ENCODE measurements around the gene NR4A2.
"Not testable (repeated sequence)": the region's sequence is repeated elsewhere in the genome, so short reads cannot be mapped to it uniquely, and the experiment has no call there.

Gene NR4A2

DNA sequence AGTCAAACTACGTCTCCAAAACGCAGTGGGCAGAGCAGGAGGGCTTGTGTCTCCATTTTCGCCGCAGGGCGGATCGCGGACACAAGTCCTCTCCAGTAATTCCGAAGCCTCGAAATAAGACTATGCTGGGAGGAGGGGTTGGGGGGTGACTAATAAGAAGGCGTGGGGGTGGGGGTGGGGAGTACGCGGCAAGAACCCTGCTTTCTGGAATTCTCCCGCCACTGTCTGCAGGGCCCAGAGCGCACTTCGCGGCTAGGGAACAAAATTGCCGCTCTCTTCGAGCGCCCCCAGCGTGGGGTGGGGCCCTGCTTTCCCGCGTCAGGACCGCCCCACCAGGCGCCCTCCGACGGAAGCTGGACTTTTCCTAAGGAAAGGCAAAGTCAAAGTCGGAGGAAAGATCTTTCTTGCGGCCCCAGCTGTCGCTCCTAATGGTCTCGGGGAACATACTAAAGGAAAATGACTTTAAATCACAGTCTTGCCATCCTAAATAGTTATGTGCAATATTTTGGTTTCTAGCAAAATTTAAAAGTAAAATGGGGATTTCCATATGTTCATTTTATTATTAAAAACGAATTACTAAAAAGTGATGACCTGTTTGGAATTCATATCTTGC, 11.9 kb downstream of the NR4A2 start:
- DNase-seq: no peak

DNA sequence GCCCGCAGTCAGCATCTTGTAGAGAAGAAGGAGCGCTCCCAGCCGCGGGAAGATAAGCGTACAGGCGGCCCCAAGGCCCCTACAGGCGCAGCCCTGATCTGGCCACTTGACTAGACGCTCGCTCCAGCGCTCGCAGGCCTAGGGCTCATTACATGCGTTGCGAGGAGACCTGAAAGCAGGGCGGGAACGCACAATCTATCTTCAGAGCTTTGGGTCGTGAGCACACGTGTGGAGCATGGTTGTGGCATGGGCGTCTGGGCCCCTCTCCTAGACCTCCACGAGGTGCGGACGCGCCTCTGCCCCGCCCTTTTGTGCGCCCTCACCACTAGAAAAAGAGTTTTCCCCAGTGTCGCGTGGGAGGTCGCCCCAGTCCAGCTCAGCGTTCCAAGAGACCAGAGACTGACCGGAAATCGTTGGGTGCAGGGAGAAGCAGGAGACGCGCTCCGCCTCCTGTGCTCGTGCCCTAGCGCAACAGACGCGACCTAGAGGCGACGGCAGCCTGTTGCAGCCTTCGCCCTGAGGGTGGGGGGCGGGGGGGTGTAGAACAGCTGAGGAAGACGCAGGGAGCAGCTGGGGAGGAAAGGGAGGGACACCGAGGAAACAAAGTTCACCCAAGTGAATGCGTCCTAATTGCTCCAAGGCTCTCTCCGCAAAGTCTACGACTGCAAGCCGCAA, 12.6 kb downstream of the NR4A2 start:
- no peak for DNase-seq

DNA sequence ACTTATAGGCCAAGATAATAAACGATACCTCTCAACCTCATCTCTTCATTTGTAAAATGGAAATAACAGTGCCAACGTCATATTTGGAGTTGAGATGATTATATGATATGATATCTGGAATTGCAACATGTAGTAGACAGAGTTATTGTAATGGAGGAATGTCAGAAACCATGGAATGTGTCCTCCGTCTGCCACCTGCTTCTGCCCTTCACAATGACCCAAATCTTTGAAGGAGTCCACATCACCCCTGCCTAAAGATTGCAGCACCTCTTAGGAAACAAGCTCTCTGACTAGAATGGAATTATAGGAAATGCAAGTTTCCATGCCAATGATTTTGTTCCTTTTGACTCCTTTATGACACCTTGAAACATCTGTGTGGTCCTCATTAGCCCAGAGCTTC, 14.9 kb downstream of the NR4A2 start:
- no peak for DNase-seq

DNA sequence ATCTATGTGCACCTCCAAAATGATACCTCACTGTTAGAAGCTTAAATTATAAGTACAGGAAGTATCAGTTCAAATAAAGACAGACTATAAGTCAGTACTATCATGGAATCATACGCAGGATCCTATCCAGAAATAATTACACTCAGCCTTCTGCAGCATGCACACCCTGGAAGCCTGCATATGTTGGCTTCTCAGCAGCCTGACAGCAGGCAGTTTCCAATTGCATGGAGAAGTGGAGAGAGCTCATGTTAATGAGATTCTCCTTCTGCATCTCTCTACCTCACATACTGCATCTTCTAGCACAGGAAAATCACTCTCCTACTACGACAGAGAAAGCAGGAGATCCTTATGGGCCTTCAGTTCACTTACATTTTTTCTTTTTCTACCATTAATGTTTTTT, 20.5 kb downstream of the NR4A2 start:
- DNase-seq: no peak

DNA sequence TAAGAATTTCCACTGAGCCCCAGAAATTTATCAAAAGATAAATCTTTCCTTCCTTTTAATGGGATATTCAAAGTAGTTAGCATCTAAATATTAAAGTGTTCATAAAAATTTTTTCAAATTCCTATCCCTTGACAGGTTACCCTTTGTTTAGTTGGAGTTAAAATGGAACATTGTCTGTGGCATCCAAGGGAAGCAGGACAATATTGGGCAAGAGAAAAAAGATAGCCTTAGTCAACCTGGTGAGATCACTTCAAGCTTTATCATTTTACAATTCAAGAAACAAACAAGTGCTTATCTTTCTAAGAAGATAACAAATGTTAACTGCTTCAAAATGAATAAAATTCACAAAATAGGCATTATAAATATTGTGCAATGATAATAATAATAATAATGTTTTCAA, 21.7 kb downstream of the NR4A2 start:
- DNase-seq: no peak

DNA sequence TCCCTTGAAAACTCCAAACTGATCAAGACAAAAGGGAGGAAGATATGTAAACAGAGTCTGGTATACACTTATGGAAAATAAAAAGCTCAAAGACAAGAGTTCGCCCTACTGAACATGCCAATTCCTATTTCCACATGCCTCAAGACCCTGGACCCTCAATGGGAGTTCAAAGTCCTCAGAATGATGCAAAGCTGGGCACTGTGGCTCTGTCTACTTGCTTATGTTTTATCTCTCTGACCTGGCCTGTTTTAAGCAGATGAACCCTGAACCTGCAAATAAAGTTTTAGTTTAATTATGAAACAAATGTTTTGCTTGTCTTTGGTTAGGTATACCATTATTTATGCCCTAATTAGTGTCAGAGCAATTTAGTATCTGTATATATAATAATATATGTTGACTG, 22.6 kb downstream of the NR4A2 start:
- no peak for DNase-seq

DNA sequence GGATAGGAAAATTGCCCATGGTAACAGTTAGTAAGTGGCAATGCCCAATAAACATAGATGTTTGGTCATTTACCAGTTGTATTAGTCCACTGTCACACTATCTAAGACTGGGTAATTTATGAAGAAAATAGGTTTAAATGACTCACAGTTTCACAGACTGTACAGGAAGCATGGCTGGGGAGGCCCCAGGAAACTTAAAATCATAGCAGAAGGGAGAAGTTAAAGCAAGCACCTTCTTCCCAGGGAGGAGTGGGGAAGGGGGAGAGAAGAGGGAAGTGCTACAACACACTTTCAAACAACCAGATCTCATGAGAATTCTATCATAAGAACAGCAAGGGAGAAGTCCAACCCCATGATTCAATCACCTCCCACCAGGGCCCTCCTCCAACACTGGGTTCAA, 23.4 kb downstream of the NR4A2 start:
- no peak for DNase-seq

DNA sequence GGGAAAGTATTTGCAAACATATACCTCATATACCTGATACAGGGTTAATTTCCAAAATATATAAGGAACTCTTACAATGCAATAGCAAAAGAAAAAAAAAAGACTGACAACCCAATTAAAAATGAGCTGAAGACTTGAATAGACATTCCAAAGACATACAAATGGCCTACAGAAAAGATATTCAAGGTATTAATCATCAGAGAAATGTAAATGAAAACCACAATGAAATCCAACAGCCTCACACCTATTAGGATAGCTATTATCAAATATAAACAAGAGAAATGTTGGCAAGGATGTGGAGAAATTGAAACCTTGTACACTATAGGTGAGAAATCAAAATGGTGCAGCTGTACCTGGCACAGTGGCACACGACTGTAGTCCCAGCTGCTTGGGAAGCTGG, 25.7 kb downstream of the NR4A2 start:
- DNase-seq: no peak

DNA sequence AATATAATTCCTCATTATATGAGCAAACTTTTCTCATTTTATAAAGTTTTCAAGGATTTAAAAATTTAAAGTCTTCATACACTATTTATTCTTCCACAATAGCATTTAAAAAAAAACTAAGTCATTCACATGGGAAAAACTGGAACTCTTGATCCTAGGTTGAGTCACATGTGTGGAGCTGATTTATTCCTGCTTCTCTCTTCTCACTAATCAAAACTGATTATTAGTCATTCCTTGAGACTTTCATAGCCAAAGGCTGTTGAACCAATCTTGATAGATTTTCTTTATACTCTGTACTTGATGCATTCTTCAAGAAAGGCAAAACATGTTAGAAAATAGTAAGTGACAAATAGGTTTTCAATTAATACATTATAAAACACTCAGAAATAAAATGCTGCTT, 27.4 kb downstream of the NR4A2 start:
- no peak for DNase-seq

DNA sequence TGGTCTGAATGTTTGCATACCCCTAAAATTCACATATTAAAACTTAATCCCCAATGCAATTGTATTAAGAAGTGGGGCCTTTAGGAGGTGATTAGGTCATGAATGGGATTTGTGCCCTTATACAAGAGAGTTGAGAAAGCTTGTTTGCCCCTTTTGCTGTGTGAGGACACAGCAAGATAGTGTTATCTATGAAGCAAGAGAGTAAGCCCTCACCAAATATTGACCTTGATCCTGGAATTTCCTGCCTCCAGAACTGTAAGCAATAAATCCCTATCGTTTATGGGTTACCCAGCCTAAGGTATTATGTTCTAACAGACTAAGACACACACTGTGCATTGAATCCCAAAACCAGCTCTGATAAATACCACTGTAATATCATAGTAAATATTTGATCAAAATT, 32.2 kb downstream of the NR4A2 start:
- no peak for DNase-seq

DNA sequence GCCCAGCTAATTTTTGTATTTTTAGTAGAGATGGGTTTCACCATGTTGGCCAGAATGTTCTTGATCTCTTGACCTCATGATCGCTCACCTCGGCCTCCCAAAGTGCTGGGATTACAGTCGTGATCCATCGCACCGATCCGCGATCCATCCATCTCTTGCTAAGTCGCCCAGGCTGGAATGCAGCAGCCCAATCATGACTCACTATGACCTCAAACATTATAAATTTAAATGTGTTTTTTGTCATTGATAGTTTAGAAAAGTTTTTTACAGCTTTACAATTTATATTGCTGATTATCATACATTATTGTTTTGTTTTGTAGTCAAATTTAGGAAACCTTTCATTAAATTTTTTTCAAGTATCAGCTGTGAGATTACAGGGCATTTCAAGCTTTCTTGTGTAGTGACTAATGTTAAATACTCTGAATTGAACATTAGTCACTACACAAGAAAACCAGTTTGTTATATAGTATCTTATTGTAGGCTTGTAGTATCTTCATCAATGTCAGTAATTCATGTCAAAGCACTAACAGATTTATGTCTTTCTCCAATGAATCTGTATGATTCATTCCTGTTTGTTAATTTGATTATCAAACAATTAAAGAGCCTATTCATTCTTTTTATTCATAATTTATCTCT, 37.5 kb downstream of the NR4A2 start:
- no peak for DNase-seq

DNA sequence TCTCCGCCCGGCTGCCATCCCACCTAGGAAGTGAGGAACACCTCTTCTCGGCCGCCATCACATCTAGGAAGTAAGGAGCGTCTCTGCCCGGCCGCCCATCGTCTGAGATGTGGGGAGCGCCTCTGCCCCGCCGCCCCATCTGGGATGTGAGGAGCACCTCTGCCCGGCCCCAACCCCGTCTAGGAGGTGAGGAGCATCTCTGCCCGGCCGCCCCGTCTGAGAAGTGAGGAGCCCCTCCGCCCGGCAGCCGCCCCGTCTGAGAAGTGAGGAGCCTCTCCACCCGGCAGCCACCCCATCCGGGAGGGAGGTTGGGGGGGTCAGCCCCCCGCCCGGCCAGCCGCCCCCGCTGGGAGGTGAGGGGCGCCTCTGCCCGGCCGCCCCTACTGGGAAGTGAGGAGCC, 39.1 kb downstream of the NR4A2 start:
- DNase-seq: not testable (repeated sequence)

DNA sequence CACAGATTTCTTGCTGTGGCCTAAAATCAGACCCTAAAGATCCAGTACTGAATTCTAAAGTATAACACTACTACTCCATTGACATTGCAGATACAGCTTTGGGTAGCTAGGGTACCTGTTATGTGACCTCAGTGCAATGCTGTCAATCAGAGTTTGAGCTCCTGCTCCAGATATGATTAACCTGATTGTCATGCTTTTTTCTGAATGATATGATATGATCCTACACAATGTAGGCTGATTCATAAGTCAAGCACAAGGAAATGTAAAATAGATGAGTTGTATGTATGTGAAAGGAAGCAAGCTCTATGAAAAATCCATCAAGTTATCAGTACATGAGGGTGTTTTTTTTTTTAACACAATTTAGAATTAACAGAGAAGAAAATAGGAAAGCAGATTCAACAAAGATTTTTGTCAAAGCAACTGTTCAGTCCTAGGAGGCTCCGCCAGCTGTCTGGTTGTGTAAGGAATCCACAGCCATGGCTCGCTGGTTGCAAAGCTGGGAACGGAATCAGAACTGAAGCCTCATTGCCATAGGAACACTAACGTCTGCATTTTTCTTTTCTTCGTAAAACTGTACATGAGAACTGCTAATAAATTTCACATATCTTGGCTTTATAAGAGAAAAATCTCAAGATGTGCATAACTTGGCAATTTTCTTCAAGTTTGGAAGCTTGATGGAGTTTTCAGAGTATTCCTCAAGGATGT, 52.9 kb downstream of the NR4A2 start:
- DNase-seq: no peak
